HFFc6 (cell line): Measurements from ENCODE around the gene FAM200C. TPM values are rescaled to one million over a fixed set of nuclear protein-coding genes. Genes with fewer than 3 reads are reported as not detected.

Source experiments
- DNase-seq: peaks from one replicate; pipeline ENCODE4 v3.0.0-alpha.2; 2018
- H3K27ac Mint-ChIP-seq: 2 replicates; pipeline ENCODE4 v1.8.0; 2020; ENCODE audit warnings: mild to moderate bottlenecking, mixed read lengths
- H3K27me3 Mint-ChIP-seq: 2 replicates; pipeline ENCODE4 v1.8.0; 2021; ENCODE audit warnings: mild to moderate bottlenecking, moderate library complexity, mixed read lengths; ENCODE audit not compliant: insufficient read depth
- H3K36me3 Mint-ChIP-seq: 2 replicates; pipeline ENCODE4 v1.8.0; 2021; ENCODE audit warnings: low read depth, mixed read lengths
- H3K4me1 Mint-ChIP-seq: 2 replicates; pipeline ENCODE4 v1.8.0; 2020; ENCODE audit warnings: low read depth, mixed read lengths
- H3K4me3 Mint-ChIP-seq: 2 replicates; pipeline ENCODE4 v1.8.0; 2020; ENCODE audit warnings: mild to moderate bottlenecking, moderate library complexity, mixed read lengths
- H3K9me3 Mint-ChIP-seq: 2 replicates; pipeline ENCODE4 v1.8.0; 2020; ENCODE audit warnings: mild to moderate bottlenecking, mixed read lengths
- CTCF ChIP-seq: fragments of 200-600 bp; sonication (generic); IDR thresholded peaks from 2 replicates; pipeline ENCODE4 v1.5.0; 2021; ENCODE audit warnings: antibody characterized with exemption, mild to moderate bottlenecking
- long read RNA-seq: library from polyadenylated mRNA; unstranded; transcript quantifications from one replicate; pipeline ENCODE4 v2.0.0, GENCODE V29; 2019
- total RNA-seq, 6 experiments: library from RNA; stranded (reverse); fragmentation: NEBNext Ultra II Directional; extraction: Animal tissue kit (Norgen Biotek cat#: 25700); gene quantifications; 2 replicates in 1 of 6; 3 replicates in 5 of 6; pipeline ENCODE4 v1.2.3, GENCODE V29; 2021

The FAM200C gene
- total RNA-seq = 1 to 10 TPM; 1.9 to 3.0 (median 2.6) TPM
- long read RNA-seq, partial matches to known transcripts = 1 of 2 reads
- long read RNA-seq, other reads (novel, unspliced or antisense) = 0 of 2 reads

GRCh38 chr5:160399402-160400353, at the start of gene FAM200C:
Gene FAM200C, minus strand, starts transcription at chr5:160400054. Its CDS starts 4,564 bp downstream, at chr5:160395490.
- H3K36me3 Mint-ChIP-seq = peaks cover 22% of the 10 kb centered on the region
- H3K27me3 Mint-ChIP-seq = no peaks in the 10 kb centered on the region
- no peaks in the 10 kb centered on the region for H3K9me3 Mint-ChIP-seq
- DNase-seq = peak; percentile 92
- H3K27ac Mint-ChIP-seq = peak within 1 kb of the TSS; percentile 99
- TF ChIP-seq CTCF = no peak
- peak within 1 kb of the TSS; percentile 95 for H3K4me3 Mint-ChIP-seq
- peaks cover 29% of the 10 kb centered on the region for H3K4me1 Mint-ChIP-seq

GRCh38 chr5:160449458-160449857, 49.6 kb upstream of the FAM200C start:
- no peak for TF ChIP-seq CTCF

GRCh38 chr5:160448886-160449285, 49.0 kb upstream of the FAM200C start:
- Mint-ChIP-seq H3K4me1 (no peaks in the 10 kb centered on the region; the same call in 1 of the 2 replicates), H3K4me3 (no peak overlapping the region), H3K27me3 (peaks cover 11% of the 10 kb centered on the region), H3K9me3 (no peaks in the 10 kb centered on the region), H3K36me3 (no peaks in the 10 kb centered on the region; the same call in 1 of the 2 replicates), H3K27ac (no peak overlapping the region)
- TF ChIP-seq CTCF = no peak
- no peak for DNase-seq

More at GRCh38 chr5:160449458-160449857, 49.6 kb upstream of the FAM200C start:
- H3K4me3 Mint-ChIP-seq = no peak overlapping the region
- no peaks in the 10 kb centered on the region for H3K9me3 Mint-ChIP-seq
- DNase-seq = no peak
- no peaks in the 10 kb centered on the region; the same call in 1 of the 2 replicates for H3K36me3 Mint-ChIP-seq
- H3K4me1 Mint-ChIP-seq = no peaks in the 10 kb centered on the region; the same call in 1 of the 2 replicates
- peaks cover 12% of the 10 kb centered on the region; the same call in 1 of the 2 replicates for H3K27me3 Mint-ChIP-seq
- no peak overlapping the region for H3K27ac Mint-ChIP-seq

GRCh38 chr5:160445751-160446150, 45.9 kb upstream of the FAM200C start:
- DNase-seq = no peak
- H3K4me3 Mint-ChIP-seq = no peak overlapping the region
- peaks cover 11% of the 10 kb centered on the region; the same call in 1 of the 2 replicates for H3K4me1 Mint-ChIP-seq
- no peak overlapping the region for H3K27ac Mint-ChIP-seq
- no peaks in the 10 kb centered on the region for H3K9me3 Mint-ChIP-seq
- peaks cover 8% of the 10 kb centered on the region for H3K27me3 Mint-ChIP-seq
- no peaks in the 10 kb centered on the region; the same call in 1 of the 2 replicates for H3K36me3 Mint-ChIP-seq
- TF ChIP-seq CTCF = no peak

GRCh38 chr5:160445132-160445531, 45.3 kb upstream of the FAM200C start:
- H3K36me3 Mint-ChIP-seq = no peaks in the 10 kb centered on the region; the same call in 1 of the 2 replicates
- DNase-seq = no peak
- H3K27ac Mint-ChIP-seq = no peak overlapping the region
- peaks cover 11% of the 10 kb centered on the region; the same call in 1 of the 2 replicates for H3K4me1 Mint-ChIP-seq
- H3K4me3 Mint-ChIP-seq = no peak overlapping the region
- TF ChIP-seq CTCF = no peak
- no peaks in the 10 kb centered on the region for H3K9me3 Mint-ChIP-seq
- peaks cover 8% of the 10 kb centered on the region for H3K27me3 Mint-ChIP-seq
